ENCODE measurements around the gene TSACC. TPM values are rescaled to one million over a fixed set of nuclear protein-coding genes. Genes with fewer than 3 reads are reported as not detected.
A peak's percentile ranks its signal among the peaks of the same experiment; 100 is the strongest.

TSACC gene
- not detected for total RNA-seq (2013)
- under 1 TPM in 1 of 3 donors, not detected in 2; 0.67 TPM for polyA plus RNA-seq
- polyA minus RNA-seq: not detected in 2 replicates
- 0 to 0.69 (median 0.13) reads per million in 11 experiments for total RNA-seq

GRCh38 chr1:156338180-156338976, at the start of gene TSACC, which contains the start of gene CCT3:
Gene TSACC, plus strand, starts transcription at chr1:156338526. Its CDS starts 1,232 bp downstream, at chr1:156339758.
Gene CCT3, minus strand, starts transcription at chr1:156338292. Its CDS starts 108 bp downstream, at chr1:156338184.
- H3K27ac ChIP-seq (ENCODE audit: low read depth in 1 of 2, low read length in 2 of 2): peak within 1 kb of the TSS; percentile 57 to 66
- peak within 1 kb of the TSS; percentile 53 to 94 (median 84) for H3K4me3 ChIP-seq (replicated peaks in 1 of 3; ENCODE audit: low read depth in 2 of 3, low read length in 3 of 3)
- H4K20me1 ChIP-seq (ENCODE audit: insufficient read depth, low read length): peaks cover 31% of the 10 kb centered on the region
- peak within 1 kb of the TSS; percentile 55 for H3K9ac ChIP-seq (ENCODE audit: insufficient read depth, low read length, poor library complexity, severe bottlenecking)
- Mint-ChIP-seq H3K27ac (peak within 1 kb of the TSS; percentile 91 to 98 (median 96)), H3K36me3 (peaks cover 24 to 26% of the 10 kb centered on the region in 2 donors), H3K4me1 (peaks cover 18% of the 10 kb centered on the region), H3K4me3 (peak within 1 kb of the TSS; percentile 98), H3K9me3 (peaks cover 0 to 2% (median 0%) of the 10 kb centered on the region in 7 donors), H3K27me3 (ENCODE audit: low read depth in 3 of 3) (peaks cover 0 to 2% (median 0%) of the 10 kb centered on the region in 3 donors)
- DNase-seq: peak; percentile 99
- H3K9me3 ChIP-seq (replicated peaks in 1 of 2; ENCODE audit: control insufficient read depth in 1 of 2, insufficient read depth in 1 of 2, low read length in 2 of 2): no peaks in the 10 kb centered on the region
- H2AFZ ChIP-seq (ENCODE audit: insufficient read depth, low read depth, low read length, poor library complexity, severe bottlenecking): peak within 1 kb of the TSS; percentile 87
- H3K4me2 ChIP-seq (replicated peaks; ENCODE audit: extremely low read depth, low read length, poor library complexity, severe bottlenecking): peak within 1 kb of the TSS; percentile 87
- peaks cover 43% of the 10 kb centered on the region for H3K79me2 ChIP-seq (ENCODE audit: insufficient read depth, low read length)
- peaks cover 18 to 20% of the 10 kb centered on the region in 2 donors for H3K4me1 ChIP-seq (ENCODE audit: control insufficient read depth in 1 of 2, insufficient read depth in 2 of 2, low read length in 2 of 2)
- TF ChIP-seq, protein P1, sequence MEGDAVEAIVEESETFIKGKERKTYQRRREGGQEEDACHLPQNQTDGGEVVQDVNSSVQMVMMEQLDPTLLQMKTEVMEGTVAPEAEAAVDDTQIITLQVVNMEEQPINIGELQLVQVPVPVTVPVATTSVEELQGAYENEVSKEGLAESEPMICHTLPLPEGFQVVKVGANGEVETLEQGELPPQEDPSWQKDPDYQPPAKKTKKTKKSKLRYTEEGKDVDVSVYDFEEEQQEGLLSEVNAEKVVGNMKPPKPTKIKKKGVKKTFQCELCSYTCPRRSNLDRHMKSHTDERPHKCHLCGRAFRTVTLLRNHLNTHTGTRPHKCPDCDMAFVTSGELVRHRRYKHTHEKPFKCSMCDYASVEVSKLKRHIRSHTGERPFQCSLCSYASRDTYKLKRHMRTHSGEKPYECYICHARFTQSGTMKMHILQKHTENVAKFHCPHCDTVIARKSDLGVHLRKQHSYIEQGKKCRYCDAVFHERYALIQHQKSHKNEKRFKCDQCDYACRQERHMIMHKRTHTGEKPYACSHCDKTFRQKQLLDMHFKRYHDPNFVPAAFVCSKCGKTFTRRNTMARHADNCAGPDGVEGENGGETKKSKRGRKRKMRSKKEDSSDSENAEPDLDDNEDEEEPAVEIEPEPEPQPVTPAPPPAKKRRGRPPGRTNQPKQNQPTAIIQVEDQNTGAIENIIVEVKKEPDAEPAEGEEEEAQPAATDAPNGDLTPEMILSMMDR (IDR thresholded peaks at IDR 0.05): no peak
- under 1% methylated on average over 37 of the region's 47 CpGs for WGBS (ENCODE audit: insufficient coverage)
- H3K27me3 ChIP-seq (ENCODE audit: control insufficient read depth in 2 of 2, insufficient read depth in 2 of 2, low read length in 2 of 2): no peaks in the 10 kb centered on the region
- peaks cover 25 to 26% of the 10 kb centered on the region in 2 donors for H3K36me3 ChIP-seq (replicated peaks in 1 of 2; ENCODE audit: control insufficient read depth in 1 of 2, insufficient read depth in 2 of 2, low read length in 2 of 2)
- intact Hi-C loops (cut with micrococcal nuclease): loop anchor here in 1 of 2 donors (10.0 kb wide), 1 partner anchor 64 kb away; no protein-coding TSS in a partner anchor

GRCh38 chr1:156289857-156290256, 48.5 kb upstream of the TSACC start:
- Mint-ChIP-seq H3K9me3 (peaks cover 0 to 1% (median 0%) of the 10 kb centered on the region in 7 donors), H3K36me3 (peaks cover 39 to 58% of the 10 kb centered on the region in 2 donors), H3K4me3 (no peak overlapping the region), H3K4me1 (peaks cover 37% of the 10 kb centered on the region), H3K27me3 (ENCODE audit: low read depth in 3 of 3) (peaks cover 0 to 2% (median 0%) of the 10 kb centered on the region in 3 donors), H3K27ac (peak overlapping the region in 1 of 7 donors; percentile 46)
- Histone ChIP-seq H3K36me3 (replicated peaks in 1 of 2; ENCODE audit: control insufficient read depth in 1 of 2, insufficient read depth in 2 of 2, low read length in 2 of 2) (peaks cover 19 to 46% of the 10 kb centered on the region in 2 donors), H3K79me2 (ENCODE audit: insufficient read depth, low read length) (peaks cover 4% of the 10 kb centered on the region), H3K27ac (ENCODE audit: low read depth in 1 of 2, low read length in 2 of 2) (no peak overlapping the region), H4K20me1 (ENCODE audit: insufficient read depth, low read length) (peaks cover 6% of the 10 kb centered on the region), H3K4me2 (replicated peaks; ENCODE audit: extremely low read depth, low read length, poor library complexity, severe bottlenecking) (no peak overlapping the region), H3K27me3 (ENCODE audit: control insufficient read depth in 2 of 2, insufficient read depth in 2 of 2, low read length in 2 of 2) (no peaks in the 10 kb centered on the region), H3K9me3 (replicated peaks in 1 of 2; ENCODE audit: control insufficient read depth in 1 of 2, insufficient read depth in 1 of 2, low read length in 2 of 2) (no peaks in the 10 kb centered on the region), H3K4me1 (ENCODE audit: control insufficient read depth in 1 of 2, insufficient read depth in 2 of 2, low read length in 2 of 2) (peaks cover 26 to 27% of the 10 kb centered on the region in 2 donors), H3K4me3 (replicated peaks in 1 of 3; ENCODE audit: low read depth in 2 of 3, low read length in 3 of 3) (no peak overlapping the region), H3K9ac (ENCODE audit: insufficient read depth, low read length, poor library complexity, severe bottlenecking) (no peak overlapping the region), H2AFZ (ENCODE audit: insufficient read depth, low read depth, low read length, poor library complexity, severe bottlenecking) (no peak overlapping the region)
- intact Hi-C loops (cut with micrococcal nuclease): no loop called here
- TF ChIP-seq, protein P1 (IDR thresholded peaks at IDR 0.05): no peak
- no peak for DNase-seq

All from CD14-positive monocyte (primary cell).